GM18873 (cell line): ENCODE measurements around the gene PPP6R3.
"Not testable (repeated sequence)": the region's sequence is repeated elsewhere in the genome, so short reads cannot be mapped to it uniquely, and the experiment has no call there.

Experiments used
- ATAC-seq: cut with Tn5 transposase; IDR thresholded peaks from one replicate; pipeline ENCODE4 v1.9.1; 2021; ENCODE audit warnings: mild to moderate bottlenecking, moderate library complexity, moderate number of reproducible peaks; ENCODE audit not compliant: unreplicated experiment, low FRiP score

PPP6R3 gene

GRCh38 chr11:68433541-68433940 lies 27.0 kb upstream of the PPP6R3 start:
- ATAC-seq, result no peak

GRCh38 chr11:68434159-68434558 lies 26.4 kb upstream of the PPP6R3 start:
- ATAC-seq, result not testable (repeated sequence)

- no peak for ATAC-seq
Observed at GRCh38 chr11:68436162-68436888, 24.2 kb upstream of the PPP6R3 start.

- no peak for ATAC-seq
Observed at GRCh38 chr11:68436985-68437926, 23.3 kb upstream of the PPP6R3 start.

- no peak for ATAC-seq
Observed at GRCh38 chr11:68437927-68438657, 22.5 kb upstream of the PPP6R3 start.

GRCh38 chr11:68438658-68439259 lies 21.8 kb upstream of the PPP6R3 start:
- no peak for ATAC-seq

- no peak for ATAC-seq
Observed at GRCh38 chr11:68439355-68440065, 21.0 kb upstream of the PPP6R3 start.

GRCh38 chr11:68440224-68440623 lies 20.3 kb upstream of the PPP6R3 start:
- ATAC-seq, result no peak

GRCh38 chr11:68441466-68442230 lies 18.9 kb upstream of the PPP6R3 start:
- no peak for ATAC-seq

- ATAC-seq, result no peak
Observed at GRCh38 chr11:68442433-68442832, 18.1 kb upstream of the PPP6R3 start.

- ATAC-seq, result no peak
Observed at GRCh38 chr11:68444566-68444965, 16.0 kb upstream of the PPP6R3 start.

GRCh38 chr11:68445531-68446035 lies 15.0 kb upstream of the PPP6R3 start:
- no peak for ATAC-seq

- ATAC-seq, result no peak
Observed at GRCh38 chr11:68446046-68446725, 14.4 kb upstream of the PPP6R3 start.

GRCh38 chr11:68447015-68447801 lies 13.3 kb upstream of the PPP6R3 start:
- no peak for ATAC-seq

- not testable (repeated sequence) for ATAC-seq
Observed at GRCh38 chr11:68447914-68448313, 12.6 kb upstream of the PPP6R3 start.

- no peak for ATAC-seq
Observed at GRCh38 chr11:68448604-68449011, 11.9 kb upstream of the PPP6R3 start.

- ATAC-seq, result no peak
Observed at GRCh38 chr11:68449951-68450350, 10.6 kb upstream of the PPP6R3 start.

GRCh38 chr11:68450711-68451110 lies 9.8 kb upstream of the PPP6R3 start:
- ATAC-seq, result no peak
